Activated gamma-delta T cell treated with anti-CD3 and anti-CD28 coated beads, Interleukin-2, amount 50 U/mL, for 16 hours (primary cell): ENCODE results near the gene BCAT1.
"Not testable (repeated sequence)": the region's sequence is repeated elsewhere in the genome, so short reads cannot be mapped to it uniquely, and the experiment has no call there.

Experiments used
- DNase-seq: peaks from one replicate; pipeline ENCODE4 v3.0.0-alpha.2; 2020; ENCODE audit warnings: low read depth

Gene BCAT1

GRCh38 chr12:24956351-24956750 lies 7.5 kb upstream of the BCAT1 start:
- DNase-seq: not testable (repeated sequence)

DNA sequence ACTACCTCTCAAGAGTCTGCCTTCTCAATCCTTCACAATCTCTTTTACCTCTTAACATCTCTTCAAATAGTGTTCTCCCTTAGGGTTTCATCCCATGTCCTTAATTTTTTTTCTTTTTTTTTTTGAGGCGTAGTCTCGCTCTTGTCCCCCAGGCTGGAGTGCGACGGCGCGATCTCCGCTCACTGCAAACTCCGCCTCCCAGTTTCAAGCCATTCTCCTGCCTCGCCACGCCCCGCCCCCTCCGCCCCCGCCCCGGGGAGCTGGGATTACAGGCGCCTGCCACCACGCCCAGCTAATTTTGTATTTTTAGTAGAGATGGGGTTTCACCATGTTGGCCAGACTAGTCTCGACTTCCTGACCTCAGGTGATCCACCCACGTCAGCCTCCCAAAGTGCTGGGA lies 7.0 kb upstream of the BCAT1 start:
- DNase-seq: no peak

- DNase-seq: no peak
These were observed 6.5 kb upstream of the BCAT1 start for GRCh38 chr12:24955389-24955788.

GRCh38 chr12:24954261-24954660 lies 5.4 kb upstream of the BCAT1 start:
- no peak for DNase-seq

- no peak for DNase-seq
These were observed 3.5 kb upstream of the BCAT1 start for GRCh38 chr12:24952389-24952788.

GRCh38 chr12:24950231-24950834 lies 1.4 kb upstream of the BCAT1 start:
- no peak for DNase-seq

- no peak for DNase-seq
These were observed 513 bp downstream of the BCAT1 start for GRCh38 chr12:24948420-24948756.

DNA sequence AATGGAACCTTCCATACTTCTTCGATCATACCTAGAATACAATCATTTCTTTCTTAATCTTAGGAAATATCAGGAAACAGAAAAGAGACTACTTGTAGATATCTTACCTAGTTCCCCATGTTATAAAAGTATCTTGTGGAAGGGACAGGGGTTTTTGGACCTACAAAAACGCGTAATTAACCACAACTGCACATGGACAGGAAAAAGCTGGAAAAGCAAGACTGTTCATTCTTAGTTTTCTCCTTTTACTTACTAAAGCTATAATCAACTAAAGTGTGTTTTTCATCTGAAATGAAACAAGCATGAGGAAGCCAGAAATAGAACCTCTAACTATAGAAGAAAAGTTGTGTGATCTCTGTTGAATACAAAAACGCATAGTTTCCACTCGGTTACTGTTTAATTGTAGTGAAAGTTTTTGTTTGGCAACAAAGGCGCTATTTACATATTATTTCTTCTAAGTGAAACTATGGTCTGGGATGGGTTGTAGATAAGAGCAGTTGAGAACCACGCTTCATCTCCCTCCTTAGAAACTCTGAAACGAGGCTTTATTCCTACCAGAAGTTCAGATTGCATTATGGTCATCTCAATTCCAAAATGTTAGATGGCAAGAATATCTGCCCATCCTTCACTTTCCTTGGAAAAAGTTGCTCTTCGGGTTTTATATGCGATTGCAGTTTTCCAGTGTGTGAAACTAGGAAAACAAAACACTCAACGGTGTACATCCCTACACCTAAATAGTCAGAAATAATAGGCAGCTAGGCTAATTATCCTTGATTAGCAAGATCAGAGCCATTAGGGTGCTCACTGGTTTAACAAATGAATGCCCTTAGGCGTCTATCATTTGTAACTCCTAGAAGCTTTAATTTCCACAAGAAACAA lies 1.1 kb downstream of the BCAT1 start:
- no peak for DNase-seq

GRCh38 chr12:24945845-24946244 lies 3.1 kb downstream of the BCAT1 start:
- DNase-seq: no peak

GRCh38 chr12:24945039-24945438 lies 3.9 kb downstream of the BCAT1 start:
- DNase-seq: no peak

DNA sequence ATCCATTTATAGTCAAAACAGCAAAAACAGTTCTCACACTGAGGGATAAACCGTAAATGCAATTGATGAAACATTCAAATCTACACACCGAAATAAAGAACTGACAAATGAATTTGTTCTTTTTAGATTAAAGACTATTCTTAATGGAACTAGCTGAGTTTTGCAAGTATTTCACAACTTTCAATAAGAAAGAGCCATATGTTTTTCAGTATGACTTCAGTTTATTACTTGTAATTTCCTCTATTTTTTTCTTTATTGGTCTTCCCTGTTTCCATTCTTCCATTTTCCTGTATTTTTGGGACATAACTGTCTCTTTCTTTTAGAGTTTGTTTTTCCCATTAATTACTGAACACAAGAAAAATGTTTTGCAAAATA lies 4.3 kb downstream of the BCAT1 start:
- DNase-seq: no peak

DNA sequence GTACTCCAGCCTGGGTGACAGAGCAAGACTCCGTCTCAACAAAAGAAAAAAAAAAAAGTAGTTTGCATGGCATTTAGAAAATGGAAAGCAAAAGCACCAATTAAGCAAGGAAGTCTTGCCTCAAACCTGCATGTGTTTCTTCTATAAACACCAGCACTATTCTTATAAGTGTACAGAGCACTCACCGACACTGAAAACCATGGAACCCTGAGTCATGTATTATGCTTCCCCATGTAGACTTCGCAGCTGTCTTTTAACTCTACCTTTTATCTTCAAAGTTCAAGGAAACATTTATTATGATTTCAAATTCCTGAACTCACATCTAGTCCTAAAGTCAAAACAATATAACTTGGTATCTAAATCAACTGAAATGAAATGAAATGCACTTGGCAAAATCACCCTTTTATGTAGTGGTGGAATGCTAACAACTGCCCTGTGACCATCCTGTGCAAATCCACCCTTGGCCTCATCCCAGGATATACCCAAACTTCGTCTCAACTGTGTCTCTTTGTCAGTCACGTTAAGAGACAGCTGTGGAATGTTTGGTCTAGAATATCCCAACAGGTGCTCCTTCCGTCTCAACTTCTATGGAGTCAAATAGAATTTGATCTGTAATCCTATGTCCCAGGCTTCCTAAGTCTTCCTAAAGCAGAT lies 4.8 kb downstream of the BCAT1 start:
- no peak for DNase-seq

- DNase-seq: no peak
These were observed 8.7 kb downstream of the BCAT1 start for GRCh38 chr12:24940157-24940556.

GRCh38 chr12:24939551-24939950 lies 9.3 kb downstream of the BCAT1 start:
- DNase-seq: not testable (repeated sequence)

DNA sequence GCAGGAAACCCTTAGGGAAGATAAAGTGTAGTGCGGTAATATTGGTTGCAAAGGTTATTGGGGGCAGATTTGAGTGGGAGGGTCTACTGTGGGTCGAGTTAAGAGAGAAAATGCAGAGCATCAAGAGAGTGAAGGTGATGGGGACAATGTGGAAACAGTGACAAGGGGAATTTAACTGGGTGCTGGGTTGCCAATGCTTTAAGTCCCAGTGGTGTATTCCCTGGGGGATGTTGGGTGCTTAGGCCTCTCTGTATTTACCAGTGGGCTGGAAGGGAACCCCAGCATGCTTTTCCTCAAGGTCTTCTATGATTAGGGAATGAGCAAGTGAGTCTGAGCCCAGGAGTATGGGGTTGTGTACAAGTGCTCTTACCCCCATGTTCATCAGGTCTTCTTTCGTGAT lies 10.6 kb downstream of the BCAT1 start:
- no peak for DNase-seq

- DNase-seq: no peak
These were observed 11.2 kb downstream of the BCAT1 start for GRCh38 chr12:24937553-24938244.

GRCh38 chr12:24933694-24934407 lies 15.1 kb downstream of the BCAT1 start:
- no peak for DNase-seq

DNA sequence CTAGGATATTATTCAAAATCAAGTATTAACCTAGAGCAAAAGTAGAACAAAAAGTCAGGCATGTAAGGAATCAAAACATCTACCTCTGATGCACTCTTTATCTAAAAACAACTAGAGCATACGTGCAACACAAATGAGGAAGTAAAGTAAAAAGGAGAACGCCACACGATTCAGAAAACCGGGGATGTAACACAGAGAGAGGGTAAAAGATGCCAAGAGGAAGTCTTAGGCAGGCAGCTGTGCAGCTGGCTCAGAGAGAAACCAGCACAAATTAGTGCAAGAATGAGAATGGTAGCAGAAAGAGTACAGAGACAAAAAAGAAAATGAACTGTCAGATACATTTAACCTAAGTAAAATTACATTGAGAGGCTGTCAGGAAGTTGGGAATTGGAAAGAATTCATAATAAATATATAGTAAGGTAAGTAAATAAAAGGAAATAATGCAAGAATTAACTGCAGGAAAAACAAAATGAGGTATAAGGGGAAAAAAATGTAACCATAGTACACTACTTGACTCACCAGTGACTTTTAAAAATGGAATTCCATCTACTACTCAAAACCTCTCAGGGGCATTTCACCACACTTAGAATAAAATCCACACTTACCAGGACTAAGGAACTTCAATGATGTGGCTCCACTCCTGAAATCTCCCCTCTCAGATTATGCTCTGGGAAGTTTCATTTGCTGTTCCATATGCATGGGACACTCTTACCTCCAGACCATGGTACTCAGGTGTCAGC lies 17.1 kb downstream of the BCAT1 start:
- DNase-seq: no peak

DNA sequence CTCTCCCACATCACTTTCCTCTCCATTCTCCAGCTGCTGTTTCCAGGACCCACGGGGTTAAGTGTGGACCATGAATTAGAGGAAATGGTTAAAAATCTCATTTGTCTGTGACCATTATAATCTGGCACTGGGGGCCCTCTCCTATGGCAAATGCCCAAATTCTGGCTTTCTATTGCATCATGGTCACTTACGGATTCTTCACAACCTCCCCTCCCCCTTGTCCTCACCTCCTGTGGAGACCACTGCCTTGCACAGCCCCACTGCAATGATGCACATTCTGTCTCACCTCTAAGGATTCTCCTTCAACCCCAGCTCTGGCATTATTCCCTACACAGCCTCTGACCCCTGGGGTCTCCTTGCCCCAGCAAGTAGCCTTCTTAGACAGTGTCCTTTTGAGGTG lies 18.9 kb downstream of the BCAT1 start:
- DNase-seq: no peak

GRCh38 chr12:24928533-24929306 lies 20.2 kb downstream of the BCAT1 start:
- DNase-seq: not testable (repeated sequence)

- DNase-seq: no peak
These were observed 20.8 kb downstream of the BCAT1 start for GRCh38 chr12:24928131-24928530.
